ENCODE data around the gene HK1. TPM values are rescaled to one million over a fixed set of nuclear protein-coding genes. Genes with fewer than 3 reads are reported as not detected.

HK1 gene
- 117 and 124 TPM in 2 replicates for total RNA-seq

DNA sequence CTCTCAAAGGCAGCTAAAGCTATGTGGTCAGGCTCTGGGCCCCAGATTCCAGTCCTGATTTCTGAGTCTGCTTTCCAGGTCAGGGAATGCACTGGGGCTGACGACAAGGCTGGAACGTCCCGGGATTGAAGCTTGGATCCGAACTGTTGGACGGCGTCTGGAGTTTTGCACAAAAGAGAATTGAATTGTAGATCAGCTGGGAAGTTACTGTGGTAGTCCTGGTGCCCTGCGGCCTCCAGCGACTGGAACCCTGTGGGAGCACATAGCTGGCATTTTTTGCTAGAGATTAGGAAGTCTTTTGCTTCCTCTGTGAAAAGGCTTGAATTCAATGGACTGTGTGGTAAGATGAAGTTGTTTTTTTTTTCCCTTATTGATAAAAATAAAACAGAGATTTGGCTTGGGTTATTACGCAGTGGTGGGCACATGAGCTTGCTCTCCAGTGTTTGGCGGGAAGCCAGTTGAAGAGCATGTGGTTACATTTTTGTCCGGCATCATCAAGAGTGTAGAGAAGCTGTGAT lies at the start of gene HK1:
HK1 (plus strand) TSS at position 51 of the 518 bp plus-strand sequence.

DNA sequence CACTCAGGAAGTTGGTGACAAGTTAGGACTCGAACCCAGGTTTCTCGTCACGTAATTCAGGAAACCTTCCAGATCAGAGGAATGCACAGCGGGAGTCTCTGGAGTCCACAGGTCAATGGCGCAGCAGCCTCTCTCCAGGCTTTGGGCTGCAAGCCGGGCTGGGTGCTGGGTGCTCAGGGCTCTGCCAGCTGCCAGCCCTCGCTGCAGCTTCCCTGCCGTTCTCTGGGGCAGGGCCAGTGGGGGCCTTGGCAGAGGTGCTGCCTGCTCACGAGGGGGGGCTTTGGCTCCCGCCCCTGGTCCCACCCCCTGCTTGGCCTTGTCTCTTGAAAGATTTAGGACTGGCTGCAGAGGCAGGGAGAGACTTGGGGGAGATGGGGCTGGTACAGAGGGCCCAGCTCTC lies 138.4 kb downstream of the HK1 start, which contains the start of gene TACR2:
TACR2 (minus strand) TSS at position 224 of the 400 bp plus-strand sequence. CDS start 595 bp downstream, outside the sequence.

DNA sequence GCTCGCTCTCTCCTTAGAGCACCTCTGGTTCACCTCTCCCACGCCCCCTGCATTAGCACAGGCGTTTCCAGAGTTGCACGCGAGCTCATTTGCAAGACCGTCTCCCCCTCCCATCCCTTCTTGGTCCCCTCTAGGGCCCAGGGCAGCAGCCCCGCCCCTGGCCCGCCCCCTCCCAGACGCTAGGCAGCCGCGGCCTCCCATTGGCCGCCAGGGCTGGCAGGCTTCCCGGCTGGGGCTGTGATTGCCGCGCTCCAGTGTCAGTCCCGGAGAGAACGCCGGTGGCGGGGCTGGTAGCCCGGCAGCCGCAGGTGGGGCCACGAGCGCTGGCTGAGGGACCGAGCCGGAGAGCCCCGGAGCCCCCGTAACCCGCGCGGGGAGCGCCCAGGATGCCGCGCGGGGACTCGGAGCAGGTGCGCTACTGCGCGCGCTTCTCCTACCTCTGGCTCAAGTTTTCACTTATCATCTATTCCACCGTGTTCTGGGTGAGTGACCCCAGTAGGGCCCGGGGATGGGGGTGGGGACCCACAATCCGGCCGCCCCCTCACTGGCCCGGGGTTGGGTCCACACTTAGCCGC lies 173.0 kb downstream of the HK1 start, which contains the start of gene TSPAN15:
TSPAN15 (plus strand) TSS at position 257 of the 575 bp plus-strand sequence; CDS start at position 387, 130 bp downstream.

Other genes starting within 250 kb of the HK1 start
- gene SRGN, start 190.4 kb upstream of the HK1 start, total RNA-seq = 756 and 876 TPM in 2 replicates
- gene VPS26A, start 154.3 kb upstream of the HK1 start, total RNA-seq = 10.4 and 21.1 TPM in 2 replicates
- 14.4 and 31.0 TPM in 2 replicates for gene SUPV3L1, start 98.3 kb upstream of the HK1 start, total RNA-seq
- gene HKDC1, start 58.2 kb upstream of the HK1 start, total RNA-seq = 0.29 and 1.1 TPM in 2 replicates
- 0.29 TPM in 1 of 2 replicates, not detected in the other for gene TACR2, start 138.4 kb downstream of the HK1 start, total RNA-seq
- gene TSPAN15, start 173.0 kb downstream of the HK1 start, total RNA-seq = 11.0 and 14.0 TPM in 2 replicates